ENCODE data around the gene FGF2. TPM values are rescaled to one million over a fixed set of nuclear protein-coding genes. Genes with fewer than 3 reads are reported as not detected.

Gene FGF2
- total RNA-seq, 2 experiments from 2014 or later, result not detected

- no peaks in the 10 kb centered on the region for H3K27me3 ChIP-seq (ENCODE audit: control insufficient read depth in 1 of 2, insufficient read depth in 2 of 2, low read length in 2 of 2)
- POLR2A ChIA-PET, result no interaction called here
- no peak for TF ChIP-seq CTCF (IDR thresholded peaks at IDR 0.05)
- Mint-ChIP-seq H3K27ac (no peak overlapping the region), H3K4me3 (no peak overlapping the region), H3K27me3 (no peaks in the 10 kb centered on the region), H3K9me3 (no peaks in the 10 kb centered on the region), H3K36me3 (ENCODE audit: low read depth) (peaks cover 6% of the 10 kb centered on the region), H3K4me1 (ENCODE audit: low read depth) (no peaks in the 10 kb centered on the region)
- DNase-seq, result no peak
- CTCF ChIA-PET, result no interaction called here
- H3K27ac ChIP-seq (ENCODE audit: low read depth in 1 of 2, low read length in 2 of 2), result no peak overlapping the region
- H3K9me3 ChIP-seq (ENCODE audit: control insufficient read depth in 1 of 2, insufficient read depth in 1 of 2, low read length in 2 of 2), result no peaks in the 10 kb centered on the region
- intact Hi-C loops (cut with DNase I, micrococcal nuclease), result no loop called here
- no peaks in the 10 kb centered on the region for H3K4me1 ChIP-seq (ENCODE audit: insufficient read depth, low read length)
- H3K4me3 ChIP-seq (ENCODE audit: low read length), result no peak overlapping the region
- H3K36me3 ChIP-seq (ENCODE audit: insufficient read depth, low read length), result no peaks in the 10 kb centered on the region
- no peak for ATAC-seq (ENCODE audit: poor library complexity)
Measured at GRCh38 chr4:122890147-122890795, 63.6 kb downstream of the FGF2 start.

GRCh38 chr4:122894827-122895226, 68.2 kb downstream of the FGF2 start:
- Mint-ChIP-seq H3K4me1 (ENCODE audit: low read depth) (no peaks in the 10 kb centered on the region), H3K27ac (no peak overlapping the region), H3K9me3 (no peaks in the 10 kb centered on the region), H3K27me3 (no peaks in the 10 kb centered on the region), H3K4me3 (no peak overlapping the region), H3K36me3 (ENCODE audit: low read depth) (peaks cover 6% of the 10 kb centered on the region)
- Histone ChIP-seq H3K4me1 (ENCODE audit: insufficient read depth, low read length) (no peaks in the 10 kb centered on the region), H3K9me3 (ENCODE audit: control insufficient read depth in 1 of 2, insufficient read depth in 1 of 2, low read length in 2 of 2) (no peaks in the 10 kb centered on the region), H3K27ac (ENCODE audit: low read depth in 1 of 2, low read length in 2 of 2) (no peak overlapping the region), H3K36me3 (ENCODE audit: insufficient read depth, low read length) (no peaks in the 10 kb centered on the region), H3K27me3 (ENCODE audit: control insufficient read depth in 1 of 2, insufficient read depth in 2 of 2, low read length in 2 of 2) (no peaks in the 10 kb centered on the region), H3K4me3 (ENCODE audit: low read length) (no peak overlapping the region)
- POLR2A ChIA-PET, result no interaction called here
- no peak for DNase-seq
- TF ChIP-seq CTCF (IDR thresholded peaks at IDR 0.05), result no peak
- no peak for ATAC-seq (ENCODE audit: poor library complexity)
- intact Hi-C loops (cut with DNase I, micrococcal nuclease), result no loop called here
- CTCF ChIA-PET, result interaction anchor here (1.1 kb wide), 1 partner anchor 9 kb away, joined by 3 read pairs; no protein-coding TSS in a partner anchor

GRCh38 chr4:122895336-122895995, 68.8 kb downstream of the FGF2 start:
- ATAC-seq (ENCODE audit: poor library complexity), result no peak

More at GRCh38 chr4:122895336-122895995, 68.8 kb downstream of the FGF2 start:
- H3K4me1 ChIP-seq (ENCODE audit: insufficient read depth, low read length), result no peaks in the 10 kb centered on the region
- no peaks in the 10 kb centered on the region for H3K4me1 Mint-ChIP-seq (ENCODE audit: low read depth)
- H3K36me3 Mint-ChIP-seq (ENCODE audit: low read depth), result peaks cover 6% of the 10 kb centered on the region
- no peak for DNase-seq
- H3K9me3 Mint-ChIP-seq, result no peaks in the 10 kb centered on the region
- no peak overlapping the region for H3K27ac ChIP-seq (ENCODE audit: low read depth in 1 of 2, low read length in 2 of 2)
- H3K27ac Mint-ChIP-seq, result no peak overlapping the region
- no peaks in the 10 kb centered on the region for H3K36me3 ChIP-seq (ENCODE audit: insufficient read depth, low read length)
- intact Hi-C loops (cut with DNase I, micrococcal nuclease), result no loop called here
- CTCF ChIA-PET, result no interaction called here
- no peaks in the 10 kb centered on the region for H3K27me3 ChIP-seq (ENCODE audit: control insufficient read depth in 1 of 2, insufficient read depth in 2 of 2, low read length in 2 of 2)
- TF ChIP-seq CTCF (IDR thresholded peaks at IDR 0.05), result no peak
- no peak overlapping the region for H3K4me3 Mint-ChIP-seq
- H3K27me3 Mint-ChIP-seq, result no peaks in the 10 kb centered on the region
- H3K4me3 ChIP-seq (ENCODE audit: low read length), result no peak overlapping the region
- H3K9me3 ChIP-seq (ENCODE audit: control insufficient read depth in 1 of 2, insufficient read depth in 1 of 2, low read length in 2 of 2), result no peaks in the 10 kb centered on the region
- POLR2A ChIA-PET, result no interaction called here

Data from CD4-positive, alpha-beta T cell (primary cell).